ENCODE data around the gene RALGDS. TPM values are rescaled to one million over a fixed set of nuclear protein-coding genes. Genes with fewer than 3 reads are reported as not detected.

The RALGDS gene
- total and polyA plus RNA-seq, 2 donors (not counting 1 experiment from before 2014, with no cell fraction given), result 62.4 to 88.0 TPM

DNA sequence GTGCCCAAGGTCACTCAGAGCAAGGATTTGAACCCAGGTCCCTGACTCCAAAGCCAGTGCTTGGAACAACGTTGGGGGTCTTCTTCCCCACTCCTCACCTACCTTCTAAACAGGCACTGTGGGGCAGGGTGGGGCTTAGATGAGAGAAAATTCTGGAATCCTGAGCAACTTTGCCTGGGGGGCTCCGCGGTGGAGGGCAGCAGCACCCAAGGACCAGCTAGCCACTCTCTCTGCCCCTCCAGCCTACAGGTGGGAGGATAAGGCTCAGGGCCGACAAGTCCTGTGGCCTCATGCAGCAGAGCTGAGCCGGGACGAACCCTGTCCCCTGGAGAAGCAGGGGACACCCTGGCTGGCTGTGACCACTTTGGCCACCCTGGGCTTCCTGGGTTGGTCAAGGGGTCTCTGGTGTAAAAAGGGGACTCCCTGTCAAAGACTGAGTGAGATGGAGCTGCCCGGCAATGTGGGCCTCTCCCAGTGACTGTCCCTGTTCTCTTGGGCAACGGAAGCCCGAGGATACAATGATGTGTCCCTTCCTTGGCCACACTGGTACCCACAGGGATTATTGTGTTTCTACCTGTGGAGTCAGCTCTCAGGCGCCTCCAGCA is 32.8 kb downstream of the RALGDS start:
- Histone ChIP-seq H3K79me2 (ENCODE audit: control insufficient read depth, insufficient read depth, low read length) (no peaks in the 10 kb centered on the region), H3K36me3 (replicated peaks in 1 of 2; ENCODE audit: control extremely low read depth in 1 of 2, control insufficient read depth in 1 of 2, extremely low read depth in 1 of 2, insufficient read depth in 2 of 2, low read length in 1 of 2) (no peaks in the 10 kb centered on the region), H3K9ac (ENCODE audit: low read length) (no peak overlapping the region), H2AFZ (ENCODE audit: insufficient read depth, low read depth, low read length, poor library complexity, severe bottlenecking) (no peak overlapping the region), H3K9me3 (ENCODE audit: control extremely low read depth in 1 of 3, control insufficient read depth in 2 of 3, insufficient read depth in 1 of 3, low read length in 2 of 3) (no peaks in the 10 kb centered on the region), H3K27me3 (replicated peaks in 1 of 4; ENCODE audit: control extremely low read depth in 1 of 4, control insufficient read depth in 3 of 4, insufficient read depth in 4 of 4, low read length in 3 of 4) (no peaks in the 10 kb centered on the region), H3K27ac (ENCODE audit: low read length in 2 of 2) (no peak overlapping the region), H3K4me2 (replicated peaks; ENCODE audit: low read depth, low read length, poor library complexity, severe bottlenecking) (no peak overlapping the region), H4K20me1 (ENCODE audit: control insufficient read depth, insufficient read depth, low read length, poor library complexity, severe bottlenecking) (no peaks in the 10 kb centered on the region), H3K4me3 (ENCODE audit: control extremely low read depth in 1 of 5, extremely low read depth in 1 of 5, insufficient read depth in 1 of 5, low read depth in 2 of 5, low read length in 4 of 5) (no peak overlapping the region), H3K4me1 (ENCODE audit: control insufficient read depth in 2 of 2, insufficient read depth in 2 of 2, low read length in 2 of 2) (no peaks in the 10 kb centered on the region)
- H3K4me1 Mint-ChIP-seq, result no peaks in the 10 kb centered on the region
- H3K4me3 Mint-ChIP-seq, result no peak overlapping the region
- intact Hi-C loops (cut with micrococcal nuclease), result no loop called here
- DNase-seq, result no peak
- ChIA-PET CTCF (no interaction called here), POLR2A (no interaction called here)
- TF ChIP-seq, protein P1, sequence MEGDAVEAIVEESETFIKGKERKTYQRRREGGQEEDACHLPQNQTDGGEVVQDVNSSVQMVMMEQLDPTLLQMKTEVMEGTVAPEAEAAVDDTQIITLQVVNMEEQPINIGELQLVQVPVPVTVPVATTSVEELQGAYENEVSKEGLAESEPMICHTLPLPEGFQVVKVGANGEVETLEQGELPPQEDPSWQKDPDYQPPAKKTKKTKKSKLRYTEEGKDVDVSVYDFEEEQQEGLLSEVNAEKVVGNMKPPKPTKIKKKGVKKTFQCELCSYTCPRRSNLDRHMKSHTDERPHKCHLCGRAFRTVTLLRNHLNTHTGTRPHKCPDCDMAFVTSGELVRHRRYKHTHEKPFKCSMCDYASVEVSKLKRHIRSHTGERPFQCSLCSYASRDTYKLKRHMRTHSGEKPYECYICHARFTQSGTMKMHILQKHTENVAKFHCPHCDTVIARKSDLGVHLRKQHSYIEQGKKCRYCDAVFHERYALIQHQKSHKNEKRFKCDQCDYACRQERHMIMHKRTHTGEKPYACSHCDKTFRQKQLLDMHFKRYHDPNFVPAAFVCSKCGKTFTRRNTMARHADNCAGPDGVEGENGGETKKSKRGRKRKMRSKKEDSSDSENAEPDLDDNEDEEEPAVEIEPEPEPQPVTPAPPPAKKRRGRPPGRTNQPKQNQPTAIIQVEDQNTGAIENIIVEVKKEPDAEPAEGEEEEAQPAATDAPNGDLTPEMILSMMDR (IDR thresholded peaks at IDR 0.05), result no peak
- no peak for TF ChIP-seq EZH2 (IDR thresholded peaks at IDR 0.05; ENCODE audit: borderline replicate concordance, insufficient read depth, low read depth, low read length, poor library complexity, severe bottlenecking)
- H3K9me3 Mint-ChIP-seq (ENCODE audit: insufficient read depth), result no peaks in the 10 kb centered on the region
- H3K27ac Mint-ChIP-seq, result no peak overlapping the region
- no peak for ATAC-seq (ENCODE audit: low read depth)
- H3K27me3 Mint-ChIP-seq, result no peaks in the 10 kb centered on the region
- WGBS (ENCODE audit: insufficient coverage), result 99% methylated on average over 9 of the region's 10 CpGs

DNA sequence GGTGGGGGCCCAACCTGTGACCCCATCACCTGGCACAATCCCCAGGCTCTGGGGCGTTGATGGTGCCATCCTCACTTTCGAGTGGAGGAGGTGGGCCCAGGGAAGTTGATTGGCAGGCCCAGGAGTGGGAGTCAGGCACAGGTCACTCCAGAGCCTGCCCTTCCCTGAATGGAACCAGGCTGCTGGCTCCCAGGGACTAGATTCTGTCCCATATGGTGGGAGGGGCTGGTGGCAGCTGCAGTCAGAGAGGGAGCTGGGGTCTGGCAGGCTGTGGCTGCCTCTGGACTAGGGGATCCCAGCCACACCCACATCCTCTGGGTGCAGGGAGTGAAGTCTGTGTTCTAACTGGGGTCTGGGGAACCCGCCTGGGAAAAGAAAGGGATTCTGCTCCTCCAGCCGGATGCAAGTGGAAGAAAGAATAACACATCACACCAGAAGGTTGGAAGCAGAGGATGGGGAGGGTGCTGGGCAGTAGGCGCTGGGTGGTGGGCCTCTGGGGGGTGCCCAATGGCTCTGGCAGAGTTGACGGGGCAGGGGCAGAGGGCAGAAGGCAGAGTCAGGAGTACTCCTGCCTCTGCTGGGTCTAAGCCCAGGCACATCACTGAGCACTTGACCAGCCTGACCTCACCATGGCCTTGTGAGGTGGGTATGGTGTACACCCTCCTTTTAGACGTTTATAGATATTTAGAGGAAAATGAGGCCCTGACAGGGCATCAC is 33.5 kb downstream of the RALGDS start:
- H3K27me3 Mint-ChIP-seq, result no peaks in the 10 kb centered on the region
- no peak overlapping the region for H3K4me3 Mint-ChIP-seq
- DNase-seq (no peak), ATAC-seq (ENCODE audit: low read depth) (no peak)
- 82% methylated on average over 4 of the region's 7 CpGs for WGBS (ENCODE audit: insufficient coverage)
- Histone ChIP-seq H3K36me3 (replicated peaks in 1 of 2; ENCODE audit: control extremely low read depth in 1 of 2, control insufficient read depth in 1 of 2, extremely low read depth in 1 of 2, insufficient read depth in 2 of 2, low read length in 1 of 2) (no peaks in the 10 kb centered on the region), H2AFZ (ENCODE audit: insufficient read depth, low read depth, low read length, poor library complexity, severe bottlenecking) (no peak overlapping the region), H4K20me1 (ENCODE audit: control insufficient read depth, insufficient read depth, low read length, poor library complexity, severe bottlenecking) (no peaks in the 10 kb centered on the region), H3K9ac (ENCODE audit: low read length) (no peak overlapping the region), H3K4me1 (ENCODE audit: control insufficient read depth in 2 of 2, insufficient read depth in 2 of 2, low read length in 2 of 2) (no peaks in the 10 kb centered on the region), H3K4me3 (ENCODE audit: control extremely low read depth in 1 of 5, extremely low read depth in 1 of 5, insufficient read depth in 1 of 5, low read depth in 2 of 5, low read length in 4 of 5) (no peak overlapping the region), H3K27ac (ENCODE audit: low read length in 2 of 2) (no peak overlapping the region), H3K4me2 (replicated peaks; ENCODE audit: low read depth, low read length, poor library complexity, severe bottlenecking) (no peak overlapping the region), H3K9me3 (ENCODE audit: control extremely low read depth in 1 of 3, control insufficient read depth in 2 of 3, insufficient read depth in 1 of 3, low read length in 2 of 3) (no peaks in the 10 kb centered on the region), H3K79me2 (ENCODE audit: control insufficient read depth, insufficient read depth, low read length) (no peaks in the 10 kb centered on the region), H3K27me3 (replicated peaks in 1 of 4; ENCODE audit: control extremely low read depth in 1 of 4, control insufficient read depth in 3 of 4, insufficient read depth in 4 of 4, low read length in 3 of 4) (no peaks in the 10 kb centered on the region)
- ChIA-PET CTCF (no interaction called here), POLR2A (no interaction called here)
- TF ChIP-seq, protein P1 (IDR thresholded peaks at IDR 0.05), result no peak
- no peak for TF ChIP-seq EZH2 (IDR thresholded peaks at IDR 0.05; ENCODE audit: borderline replicate concordance, insufficient read depth, low read depth, low read length, poor library complexity, severe bottlenecking)
- no peaks in the 10 kb centered on the region for H3K9me3 Mint-ChIP-seq (ENCODE audit: insufficient read depth)
- H3K27ac Mint-ChIP-seq, result no peak overlapping the region
- H3K4me1 Mint-ChIP-seq, result no peaks in the 10 kb centered on the region
- intact Hi-C loops (cut with micrococcal nuclease), result no loop called here
